AG20443 (cell line): ENCODE data around the gene NAV2.

Experiments used
- DNase-seq: peaks from one replicate; pipeline ENCODE4 v3.0.0; 2012; ENCODE audit warnings: low spot score, mixed read lengths

The NAV2 gene

GRCh38 chr11:19683862-19684491 is 28.7 kb upstream of the NAV2 start:
- no peak for DNase-seq

GRCh38 chr11:19686234-19686633 is 26.4 kb upstream of the NAV2 start:
- no peak for DNase-seq

- no peak for DNase-seq
Measured at GRCh38 chr11:19687392-19687791, 25.2 kb upstream of the NAV2 start.

- no peak for DNase-seq
Measured at GRCh38 chr11:19689281-19690000, 23.2 kb upstream of the NAV2 start.

- DNase-seq, result no peak
Measured at GRCh38 chr11:19690885-19691284, 21.8 kb upstream of the NAV2 start.

- DNase-seq, result no peak
Measured at GRCh38 chr11:19691815-19692500, 20.7 kb upstream of the NAV2 start.

- DNase-seq, result no peak
Measured at GRCh38 chr11:19693146-19693545, 19.5 kb upstream of the NAV2 start.

- DNase-seq, result no peak
Measured at GRCh38 chr11:19694796-19695345, 17.8 kb upstream of the NAV2 start.

- no peak for DNase-seq
Measured at GRCh38 chr11:19696073-19696472, 16.6 kb upstream of the NAV2 start.

GRCh38 chr11:19696904-19697303 is 15.7 kb upstream of the NAV2 start:
- DNase-seq, result no peak

- DNase-seq, result no peak
Measured at GRCh38 chr11:19697721-19698121, 14.9 kb upstream of the NAV2 start.

- DNase-seq, result peak; percentile 71
Measured at GRCh38 chr11:19698493-19699292, 13.9 kb upstream of the NAV2 start.

- DNase-seq, result no peak
Measured at GRCh38 chr11:19701421-19701820, 11.2 kb upstream of the NAV2 start.

GRCh38 chr11:19702620-19703019 is 10.0 kb upstream of the NAV2 start:
- DNase-seq, result no peak

GRCh38 chr11:19703211-19703610 is 9.4 kb upstream of the NAV2 start:
- DNase-seq, result no peak

- no peak for DNase-seq
Measured at GRCh38 chr11:19704213-19704612, 8.4 kb upstream of the NAV2 start.

GRCh38 chr11:19705936-19706335 is 6.7 kb upstream of the NAV2 start:
- no peak for DNase-seq

GRCh38 chr11:19711911-19712280 is 741 bp upstream of the NAV2 start:
- no peak for DNase-seq

GRCh38 chr11:19713196-19714021 is 772 bp downstream of the NAV2 start:
- DNase-seq, result no peak

- DNase-seq, result no peak
Measured at GRCh38 chr11:19714022-19714386, 1.4 kb downstream of the NAV2 start.
